GM23338 (cell line): Measurements from ENCODE around the gene MS4A6A. TPM values are rescaled to one million over a fixed set of nuclear protein-coding genes. Genes with fewer than 3 reads are reported as not detected.

Experiments
- CREB1 ChIP-seq: fragments of 250-450 bp; sonication (Bioruptor Pico); IDR thresholded peaks from 2 replicates; pipeline ENCODE4 v1.5.0; 2020; ENCODE audit warnings: low read depth, mild to moderate bottlenecking, moderate library complexity
- ETS1 ChIP-seq: IDR thresholded peaks from 2 replicates; pipeline ENCODE4 v1.6.1; 2016; ENCODE audit warnings: antibody characterized with exemption
- JUNB ChIP-seq: IDR thresholded peaks from one replicate; pipeline ENCODE4 v1.6.1; 2016; ENCODE audit warnings: antibody characterized with exemption; ENCODE audit not compliant: unreplicated experiment
- ZNF331 ChIP-seq: fragments of 250-450 bp; sonication (Bioruptor Pico); IDR thresholded peaks from 2 replicates; pipeline ENCODE4 v1.5.0; 2020; ENCODE audit warnings: low read depth, mild to moderate bottlenecking, moderate library complexity
- ZNF462 ChIP-seq: fragments of 250-450 bp; sonication (Bioruptor Pico); IDR thresholded peaks from 2 replicates; pipeline ENCODE4 v1.5.0; 2020; ENCODE audit warnings: mild to moderate bottlenecking, moderate library complexity
- microRNA-seq: library from miRNA; unstranded; fragments of <30 nt; microRNA quantifications from one replicate; pipeline ENCODE4, GENCODE V29; 2017
- polyA plus RNA-seq: library from polyadenylated mRNA; unstranded; fragments of >200 nt; fragmentation: Nextera tagmentation; extraction: Ambion mirVana; gene quantifications from 2 replicates; pipeline ENCODE4 v1.2.1, GENCODE V29; 2016
- small RNA-seq: library from RNA; depleted of rRNA; stranded (forward); fragments of <200 nt; gene quantifications from one replicate; pipeline ENCODE3, GENCODE V24; 2014; ENCODE audit warnings: low replicate concordance
- total RNA-seq: library from RNA; depleted of rRNA; stranded (reverse); fragments of >200 nt; shearing (Covaris generic); gene quantifications from 2 replicates; pipeline ENCODE4 v1.2.3, GENCODE V29; 2014; rRNA removed

MS4A6A gene
- total and polyA plus RNA-seq, 2 experiments from 2014 or later, result not detected

- no peak for TF ChIP-seq ZNF462 (CRISPR knock-in tag)
- no peak for TF ChIP-seq ETS1
- no peak for TF ChIP-seq JUNB
- no peak for TF ChIP-seq CREB1 (CRISPR knock-in tag)
- no peak for TF ChIP-seq ZNF331 (CRISPR knock-in tag)
These were observed 58.0 kb downstream of the MS4A6A start (continued) for GRCh38 chr11:60124802-60125432.

Small RNA genes within 50 kb of the gene (microRNA-seq; reads per million reads assigned to microRNA genes)
- not detected for gene MIR6503

Small RNA genes within 50 kb of the gene (small RNA-seq; reads per million reads assigned to genes)
- not detected for gene MIR6503

Other genes starting within 250 kb of the MS4A6A start
- not detected in 2 replicates for gene OOSP1, start 244.7 kb downstream of the MS4A6A start, total RNA-seq
- gene OOSP1, start 244.7 kb downstream of the MS4A6A start, polyA plus RNA-seq, result not detected in 2 replicates
- not detected in 2 replicates for gene OOSP4A, start 219.1 kb downstream of the MS4A6A start, total RNA-seq
- gene OOSP4A, start 219.1 kb downstream of the MS4A6A start, polyA plus RNA-seq, result not detected in 2 replicates
- not detected in 2 replicates for gene OOSP4B, start 165.9 kb downstream of the MS4A6A start, total RNA-seq
- not detected in 2 replicates for gene OOSP4B, start 165.9 kb downstream of the MS4A6A start, polyA plus RNA-seq
- not detected in 2 replicates for gene OOSP2, start 142.7 kb downstream of the MS4A6A start, total RNA-seq
- gene OOSP2, start 142.7 kb downstream of the MS4A6A start, polyA plus RNA-seq, result not detected in 2 replicates
- not detected in 2 replicates for gene MS4A3, start 126.4 kb downstream of the MS4A6A start, total RNA-seq
- gene MS4A3, start 126.4 kb downstream of the MS4A6A start, polyA plus RNA-seq, result not detected in 2 replicates
- not detected in 2 replicates for gene MS4A2, start 94.4 kb downstream of the MS4A6A start, total RNA-seq
- gene MS4A2, start 94.4 kb downstream of the MS4A6A start, polyA plus RNA-seq, result not detected in 2 replicates
- gene MS4A4E, start 60.1 kb upstream of the MS4A6A start, total RNA-seq, result not detected in 2 replicates
- not detected in 2 replicates for gene MS4A4E, start 60.1 kb upstream of the MS4A6A start, polyA plus RNA-seq
- gene MS4A4A, start 97.6 kb upstream of the MS4A6A start, total RNA-seq, result not detected in 2 replicates
- not detected in 2 replicates for gene MS4A4A, start 97.6 kb upstream of the MS4A6A start, polyA plus RNA-seq
- gene MS4A6E, start 144.2 kb upstream of the MS4A6A start, total RNA-seq, result not detected in 2 replicates
- gene MS4A6E, start 144.2 kb upstream of the MS4A6A start, polyA plus RNA-seq, result not detected in 2 replicates
- gene MS4A7, start 195.4 kb upstream of the MS4A6A start, total RNA-seq, result 0.07 TPM in 1 of 2 replicates, not detected in the other
- not detected in 2 replicates for gene MS4A7, start 195.4 kb upstream of the MS4A6A start, polyA plus RNA-seq
- gene MS4A14, start 213.4 kb upstream of the MS4A6A start, total RNA-seq, result not detected in 2 replicates
- gene MS4A14, start 213.4 kb upstream of the MS4A6A start, polyA plus RNA-seq, result not detected in 2 replicates
- gene MS4A5, start 246.5 kb upstream of the MS4A6A start, total RNA-seq, result not detected in 2 replicates
- gene MS4A5, start 246.5 kb upstream of the MS4A6A start, polyA plus RNA-seq, result not detected in 2 replicates